DMS53 (cell line): ENCODE measurements around the gene DEDD.

Experiments
- DNase-seq: peaks from one replicate; lab custom pipeline; 2025; lab: John Stamatoyannopoulos, UW

DEDD gene

DNA sequence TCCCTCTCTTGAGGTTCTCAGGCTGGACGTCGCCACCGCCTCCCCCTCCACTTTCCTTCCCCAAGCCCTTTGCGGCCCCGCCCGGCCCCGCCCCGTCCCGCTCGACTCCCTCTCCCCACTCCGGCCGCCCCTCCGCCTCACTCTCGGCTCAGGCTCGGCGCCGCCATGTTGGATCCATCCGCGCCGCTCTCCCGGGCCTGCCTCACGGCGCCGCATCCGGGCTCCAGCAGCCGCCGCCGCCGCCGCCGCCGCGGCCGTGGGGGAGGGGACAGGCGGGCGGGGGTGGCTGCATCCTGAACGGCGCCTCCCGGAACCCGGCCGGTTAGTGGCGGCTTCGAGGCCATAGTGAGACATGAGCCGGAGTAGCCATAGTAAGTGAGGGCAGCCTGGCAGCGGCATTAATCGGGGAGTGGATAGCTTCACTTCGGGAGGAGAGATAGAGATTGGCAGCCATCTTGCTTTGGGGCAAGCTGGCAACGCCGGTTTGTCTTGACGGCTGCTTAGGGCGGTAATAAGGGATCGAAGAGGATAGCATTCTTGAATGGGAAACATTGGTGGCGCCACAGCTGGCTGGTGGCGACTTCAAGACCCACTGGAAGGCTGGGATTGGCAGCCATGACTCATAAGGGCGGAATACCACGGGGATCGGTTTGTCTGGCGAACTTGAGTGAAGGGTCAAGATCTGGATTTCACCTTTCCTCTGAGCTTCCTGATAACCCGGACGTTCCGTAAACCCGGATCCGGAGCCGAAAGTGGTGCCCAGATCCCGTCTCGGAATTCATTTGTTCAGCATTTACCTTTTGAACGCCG, at the start of gene DEDD:
DEDD (minus strand) TSS at position 258 of the 810 bp plus-strand sequence. CDS start 8,205 bp downstream, outside the sequence.
- DNase-seq: peak; percentile 98

DNA sequence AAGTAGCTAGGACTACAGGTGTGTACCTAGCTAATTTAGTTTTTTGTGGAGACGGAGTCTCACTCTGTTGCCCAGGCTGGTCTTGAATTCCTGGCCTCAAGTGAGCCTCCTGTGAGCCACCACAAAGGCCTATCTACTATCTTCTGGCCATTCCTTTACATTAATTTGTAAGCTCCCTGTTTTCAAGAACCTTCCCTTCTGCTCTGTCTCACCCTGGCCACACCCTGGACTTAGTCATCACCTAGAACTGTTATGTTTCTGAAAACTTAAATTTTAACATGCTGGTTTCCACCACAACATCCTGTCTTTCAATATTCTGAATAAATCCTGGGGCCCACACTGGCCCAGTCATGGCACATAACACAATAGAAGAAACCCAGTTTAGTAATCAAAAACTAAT, 49.7 kb upstream of the DEDD start:
- DNase-seq: no peak

DNA sequence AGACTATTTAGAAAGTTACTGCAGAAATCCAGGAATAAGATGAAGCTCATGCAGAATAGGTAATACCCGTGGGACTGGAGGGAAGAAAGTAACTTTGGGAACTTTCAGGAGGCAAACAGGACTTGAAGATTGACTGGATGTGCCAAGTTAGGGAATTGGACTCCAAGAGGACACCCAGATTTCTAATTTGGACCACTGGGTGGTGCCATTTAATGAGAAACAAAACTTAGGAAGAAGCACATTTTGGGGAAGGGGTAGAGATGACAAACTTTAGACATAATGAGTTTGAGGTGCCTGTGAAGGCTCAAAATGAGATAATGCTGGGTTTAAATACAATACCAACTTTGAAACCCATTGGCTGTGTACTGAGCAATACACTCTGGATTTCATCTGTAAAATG, 48.2 kb upstream of the DEDD start:
- DNase-seq: no peak

DNA sequence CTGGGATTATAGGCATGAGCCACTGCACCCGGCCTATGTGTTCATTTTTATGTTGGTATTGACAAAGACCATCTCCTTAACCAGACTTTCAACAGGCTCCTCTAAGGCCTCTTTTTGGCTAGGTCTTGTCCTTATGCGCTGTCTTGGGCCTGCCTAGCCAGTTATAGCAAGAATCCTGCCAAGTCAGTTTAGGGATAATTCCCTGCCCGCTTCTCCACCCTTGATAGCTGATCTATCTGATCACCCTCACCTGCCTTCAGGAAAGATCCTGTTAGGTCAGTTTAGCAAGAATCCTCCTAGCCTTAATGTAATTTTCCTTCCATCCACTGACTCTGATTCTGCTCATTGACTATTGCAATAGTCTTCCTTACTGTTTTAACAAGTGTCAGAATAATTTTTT, 47.2 kb upstream of the DEDD start:
- no peak for DNase-seq

GRCh38 chr1:161177936-161178244, 45.4 kb upstream of the DEDD start:
- no peak for DNase-seq

DNA sequence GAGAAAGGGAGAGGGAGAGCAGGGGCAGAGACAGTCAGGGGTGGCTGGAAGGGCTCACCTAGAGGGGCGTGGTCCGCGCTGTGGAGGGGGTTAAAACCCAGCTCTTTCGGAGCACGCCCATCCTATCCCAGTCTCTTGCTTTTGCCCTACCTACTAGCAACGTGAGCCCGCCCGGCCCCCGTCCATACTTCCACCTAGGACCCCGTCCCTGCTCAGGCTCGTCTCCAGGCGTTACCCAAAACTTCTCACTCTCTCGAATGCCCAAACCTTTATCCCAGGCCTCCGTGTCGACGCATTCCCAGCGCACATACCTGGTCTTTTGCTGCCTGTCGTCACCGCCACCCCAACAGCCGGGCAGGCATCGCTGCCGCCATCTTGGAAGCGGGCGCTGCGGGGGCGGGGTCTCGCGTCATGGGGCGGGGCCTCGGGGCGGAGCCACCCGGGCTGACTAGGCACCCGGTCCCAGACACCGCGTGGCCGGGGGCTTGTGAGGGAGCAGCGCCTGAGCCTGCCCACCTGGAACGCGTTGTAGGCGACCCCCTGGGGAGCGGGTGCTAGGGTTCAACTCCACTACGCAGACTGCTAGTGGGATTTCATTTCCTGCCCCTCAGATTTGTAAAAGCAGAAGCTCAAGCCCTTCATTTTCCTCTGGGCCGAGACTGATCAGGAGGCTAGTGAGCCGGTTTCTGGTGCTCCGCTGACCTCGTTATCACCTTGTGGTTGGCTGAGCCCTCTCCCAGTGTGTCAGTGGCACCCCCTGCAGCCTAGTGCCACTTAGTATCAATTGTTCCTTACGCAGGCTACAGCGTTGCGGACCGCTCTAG, 44.9 kb upstream of the DEDD start, which contains the start of gene B4GALT3:
B4GALT3 (minus strand) TSS at position 396 of the 824 bp plus-strand sequence. CDS start 1,447 bp downstream, outside the sequence.
- DNase-seq: peak; percentile 95

DNA sequence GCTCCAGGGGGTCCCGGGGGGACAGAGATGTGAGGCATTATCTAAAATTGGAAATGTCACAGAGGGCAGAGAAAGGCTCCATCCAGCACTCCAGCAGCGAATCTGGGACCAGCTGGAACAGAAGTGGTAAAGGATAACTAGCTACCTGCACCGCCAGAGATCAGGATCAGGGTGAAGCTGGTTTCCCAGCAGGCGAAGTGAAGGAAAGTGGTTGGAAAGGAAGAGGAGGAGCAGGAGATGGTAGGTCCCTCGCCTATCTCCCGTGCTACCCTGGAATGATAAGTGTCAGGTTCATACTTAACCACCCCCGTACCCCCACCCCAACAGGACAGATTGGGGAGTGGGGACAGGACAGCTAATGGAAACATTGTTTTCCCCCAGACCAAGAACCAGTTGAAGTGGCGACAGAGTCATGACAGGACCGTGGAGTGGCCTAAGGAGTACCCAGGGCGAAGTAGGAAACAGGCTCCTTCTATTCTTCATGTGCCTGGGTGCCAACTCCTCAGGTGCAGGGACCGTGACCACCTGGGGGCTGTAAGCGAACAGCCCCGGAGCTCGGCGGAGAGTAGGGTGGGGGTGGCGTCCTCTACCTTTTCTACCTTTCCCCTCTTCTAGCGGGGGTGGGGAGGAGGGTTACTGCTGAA, 44.1 kb upstream of the DEDD start:
- DNase-seq: peak; percentile 45

DNA sequence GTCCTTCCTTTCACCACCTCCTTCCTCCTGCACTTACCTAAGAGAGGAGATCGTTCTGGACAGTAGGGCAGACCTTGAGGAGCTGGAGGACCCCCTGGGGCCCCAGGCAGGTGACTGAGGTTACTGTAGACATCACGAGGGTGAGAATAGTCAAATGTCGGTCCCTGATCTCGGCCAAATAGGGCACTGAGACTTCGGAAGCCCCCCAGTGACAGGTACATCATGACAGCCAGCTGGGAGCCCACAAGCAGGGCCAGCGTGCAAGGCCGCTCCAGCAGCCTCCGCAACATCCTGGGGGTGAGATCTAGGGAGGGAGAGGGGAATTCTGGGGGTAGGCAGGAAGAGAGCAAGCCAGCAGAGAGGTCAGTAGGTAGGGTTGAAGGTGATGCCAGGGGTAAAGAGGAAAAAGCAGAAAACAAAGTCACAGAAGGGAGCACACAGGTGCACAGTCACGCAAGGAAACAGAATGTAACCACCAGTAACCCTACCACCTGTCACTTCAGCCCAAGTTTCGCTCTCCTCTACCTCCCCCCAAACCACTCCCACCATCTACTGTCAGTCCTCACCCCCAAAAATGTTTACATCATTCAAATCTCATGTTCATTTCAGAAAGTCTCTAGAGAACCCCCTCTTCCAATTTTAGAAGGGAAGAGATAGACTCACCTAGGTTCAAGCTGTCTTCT, 43.4 kb upstream of the DEDD start:
- DNase-seq: no peak

GRCh38 chr1:161174911-161175310, 42.4 kb upstream of the DEDD start:
- no peak for DNase-seq

DNA sequence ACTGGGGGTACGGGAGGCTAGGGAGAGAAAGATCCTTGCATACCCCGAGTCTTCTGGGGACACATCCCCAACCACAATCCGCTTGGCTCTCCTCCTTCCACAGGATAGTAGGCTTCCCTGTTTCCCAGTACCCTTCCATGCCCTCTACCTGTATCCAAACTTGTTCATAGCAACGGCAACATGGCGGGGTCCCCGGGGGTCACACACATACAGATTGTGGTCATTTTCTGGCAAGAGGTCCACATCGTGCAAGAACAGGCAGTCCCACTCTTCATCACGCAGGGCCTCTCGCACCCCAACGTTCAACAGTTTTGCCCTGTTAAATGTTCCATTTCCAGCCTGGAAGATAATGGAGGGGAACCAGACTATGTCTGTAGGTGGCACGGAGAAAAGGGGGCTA, 41.2 kb upstream of the DEDD start:
- DNase-seq: no peak

DNA sequence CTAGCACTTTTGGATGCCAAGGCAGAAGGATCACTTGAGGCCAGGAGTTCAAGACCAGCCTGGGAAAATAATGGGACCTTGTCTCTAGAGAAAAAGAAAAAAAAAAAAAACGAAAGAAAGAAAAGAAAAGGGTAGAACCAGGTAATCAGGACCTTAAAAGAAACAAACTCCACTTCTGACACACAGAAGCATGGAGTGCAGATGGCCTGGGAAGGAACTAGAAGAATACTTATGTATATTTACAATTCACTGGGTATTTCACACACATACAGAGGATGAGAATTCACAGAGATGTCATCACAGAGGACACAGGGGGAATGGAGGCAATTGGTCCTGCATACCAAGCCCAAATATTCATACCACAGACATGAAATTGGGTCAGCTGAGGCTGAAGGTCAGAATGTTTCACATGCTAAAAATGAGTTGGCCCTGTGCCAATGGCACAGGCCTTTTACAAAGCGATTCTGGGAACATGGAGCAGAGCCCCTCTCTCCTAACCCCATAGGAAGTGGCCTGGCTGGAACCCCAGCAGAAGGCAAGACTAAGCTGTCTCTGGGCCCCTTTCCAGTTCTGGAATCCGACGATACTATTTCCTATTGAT, 40.4 kb upstream of the DEDD start:
- no peak for DNase-seq

DNA sequence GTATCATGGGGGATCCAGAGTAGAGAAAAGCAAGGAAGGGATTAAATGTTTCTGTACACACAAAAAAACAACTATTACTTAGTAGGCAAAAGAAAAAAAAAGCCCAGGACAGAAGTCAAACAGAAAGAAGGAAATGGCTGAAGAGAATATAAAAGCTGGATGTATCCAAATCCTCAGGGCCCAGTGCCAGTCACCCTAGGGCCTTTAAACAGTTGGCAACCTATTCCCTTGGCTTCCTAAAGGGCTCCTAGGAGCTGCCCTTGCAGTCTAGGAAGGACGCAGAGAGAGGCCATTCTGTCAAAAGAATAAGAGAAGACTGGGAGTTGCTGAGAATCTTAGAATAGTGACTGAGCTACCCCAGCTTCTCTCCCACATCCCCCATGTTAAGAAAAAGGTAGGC, 39.9 kb upstream of the DEDD start:
- no peak for DNase-seq

- DNase-seq: no peak
Measured at GRCh38 chr1:161171696-161172095, 39.2 kb upstream of the DEDD start.

GRCh38 chr1:161171191-161171590, 38.7 kb upstream of the DEDD start:
- DNase-seq: no peak

DNA sequence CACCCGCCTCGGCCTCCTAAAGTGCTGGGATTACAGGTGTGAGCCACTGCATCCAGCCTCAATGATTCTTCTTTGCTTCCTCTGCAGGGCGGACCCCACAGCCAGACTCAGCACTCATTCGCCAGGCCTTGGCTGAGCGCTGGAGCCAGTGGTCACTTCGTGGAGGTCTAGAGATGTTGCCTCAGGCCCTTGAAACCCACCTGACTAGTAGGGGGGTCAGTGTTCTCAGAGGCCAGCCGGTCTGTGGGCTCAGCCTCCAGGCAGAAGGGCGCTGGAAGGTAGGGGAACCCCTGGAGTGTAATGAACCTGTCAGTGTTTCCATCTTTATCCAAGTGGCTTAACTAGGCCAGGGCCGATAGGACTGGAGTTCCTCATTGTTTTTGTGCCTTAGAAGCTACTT, 36.4 kb upstream of the DEDD start:
- no peak for DNase-seq

GRCh38 chr1:161166669-161167548, 34.4 kb upstream of the DEDD start:
- peak; percentile 68 for DNase-seq

DNA sequence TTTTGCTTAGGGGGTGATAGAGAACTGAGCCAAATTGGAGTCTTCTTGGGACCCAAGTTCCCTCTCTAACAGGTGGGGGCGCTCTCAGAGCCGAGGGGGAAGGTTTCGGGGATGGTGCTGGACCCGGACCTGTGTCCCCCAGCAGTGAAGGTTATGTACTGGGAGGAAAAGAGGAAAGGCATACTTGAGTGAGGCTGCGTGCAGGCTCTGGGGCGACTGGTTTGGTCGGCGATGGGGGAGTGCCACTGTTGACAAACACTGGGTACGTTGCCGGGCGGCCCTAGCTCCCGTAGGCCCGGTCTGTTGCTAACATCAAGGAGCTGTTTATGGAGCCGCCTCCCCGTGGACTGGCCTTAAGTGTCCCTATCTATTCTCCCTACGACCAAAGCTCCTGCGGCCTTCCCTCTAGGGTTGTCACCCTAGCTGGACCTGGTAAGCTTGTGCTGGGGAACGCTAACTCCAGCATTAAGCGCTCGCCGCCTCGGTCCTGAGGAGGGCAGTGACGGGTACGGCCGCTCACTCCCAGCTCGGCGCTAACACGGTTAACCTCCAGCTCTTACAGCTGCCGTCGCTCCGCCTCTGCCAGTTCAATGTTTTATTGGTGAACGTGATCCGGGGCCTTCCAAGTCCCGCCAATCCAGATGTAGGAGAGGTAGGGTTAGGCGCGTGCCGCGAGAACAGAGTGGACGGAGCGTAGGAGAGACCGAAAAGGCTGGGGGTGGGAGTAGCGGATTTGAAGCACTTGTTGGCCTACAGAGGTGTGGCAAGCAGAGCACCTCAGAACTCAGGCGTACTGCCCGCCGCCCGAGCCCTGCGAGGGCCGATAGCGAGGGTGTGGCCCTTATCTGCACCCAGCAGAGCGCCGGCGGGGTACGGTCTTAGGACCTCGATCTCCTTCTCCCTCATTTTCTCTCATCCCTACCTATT, 33.5 kb upstream of the DEDD start, which contains the start of gene PPOX:
PPOX (plus strand) TSS at position 685 of the 927 bp plus-strand sequence. CDS start 422 bp downstream, outside the sequence.
- DNase-seq: peak; percentile 99

- DNase-seq: peak; percentile 51
Measured at GRCh38 chr1:161164901-161165610, 32.6 kb upstream of the DEDD start.

GRCh38 chr1:161163793-161164192, 31.3 kb upstream of the DEDD start:
- DNase-seq: no peak
